HG02610 (cell line): Measurements from ENCODE around the gene CDYL.
A peak's percentile ranks its signal among the peaks of the same experiment; 100 is the strongest.
"Not testable (repeated sequence)": the region's sequence is repeated elsewhere in the genome, so short reads cannot be mapped to it uniquely, and the experiment has no call there.

Source experiments
- ATAC-seq: cut with Tn5 transposase; IDR thresholded peaks from one replicate; pipeline ENCODE4 v1.9.1; 2021; ENCODE audit warnings: mild to moderate bottlenecking, moderate library complexity; ENCODE audit not compliant: unreplicated experiment

CDYL gene

GRCh38 chr6:4979426-4979825, 203.2 kb downstream of the CDYL start:
- ATAC-seq, result no peak

DNA sequence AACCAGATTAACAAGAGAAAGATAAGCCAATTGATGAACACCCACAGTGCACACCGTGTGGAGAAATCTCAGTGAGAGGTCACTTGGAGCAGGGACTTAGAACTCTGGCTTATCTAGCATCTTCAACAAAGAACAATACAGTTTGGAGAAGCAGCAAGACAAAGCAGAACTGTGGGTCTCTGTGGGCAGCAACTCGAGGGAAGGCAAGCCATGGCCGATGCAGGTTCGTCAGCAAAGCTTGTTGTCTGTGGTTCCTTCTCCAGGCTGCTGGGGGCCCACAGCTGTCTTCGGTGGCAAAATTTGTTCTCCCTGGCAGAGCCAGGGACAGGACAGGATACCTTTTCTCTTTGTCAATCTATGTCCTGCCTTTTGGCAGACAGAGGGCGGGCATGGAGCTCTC, 205.6 kb downstream of the CDYL start:
- no peak for ATAC-seq

DNA sequence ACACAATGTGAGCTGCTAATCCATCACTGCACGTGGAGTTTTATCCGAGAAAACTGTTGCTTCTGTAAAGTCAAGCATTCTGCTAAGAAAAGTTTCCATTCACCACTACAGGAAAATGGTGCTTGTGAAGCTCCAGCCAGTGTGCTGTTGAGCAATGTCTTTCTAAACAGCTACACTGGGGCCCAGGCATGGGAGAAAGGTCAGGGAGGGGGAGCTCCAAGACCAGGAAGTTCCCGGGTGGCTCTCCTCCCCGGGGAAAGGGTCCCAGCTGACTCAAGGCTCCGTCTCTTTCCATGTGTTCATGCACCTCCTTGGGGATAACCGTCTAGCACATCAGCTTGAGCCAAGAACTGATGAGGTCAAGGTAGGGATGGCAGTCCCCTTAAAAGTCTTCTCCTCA, 207.1 kb downstream of the CDYL start:
- no peak for ATAC-seq

GRCh38 chr6:4986999-4987398, 210.8 kb downstream of the CDYL start:
- no peak for ATAC-seq

GRCh38 chr6:4987432-4987831, 211.2 kb downstream of the CDYL start:
- ATAC-seq, result no peak

DNA sequence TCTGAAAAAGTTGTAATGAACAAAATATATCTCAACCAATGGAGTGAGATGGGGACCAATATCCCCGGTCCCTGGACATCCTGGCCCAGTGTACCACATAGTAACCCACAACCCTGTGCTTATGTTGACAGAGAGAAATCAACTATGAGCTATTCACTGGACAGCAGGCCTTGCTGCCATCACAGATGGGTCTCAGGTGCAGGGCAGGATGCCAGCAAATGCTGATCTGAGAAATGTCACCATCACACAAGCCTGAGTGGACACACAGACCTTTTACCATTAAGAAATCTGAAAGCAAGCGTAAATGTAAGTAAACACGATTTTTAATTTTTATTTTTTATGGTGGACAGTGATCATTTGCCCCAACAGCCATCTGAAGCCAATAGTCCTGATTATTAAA, 218.5 kb downstream of the CDYL start:
- no peak for ATAC-seq

GRCh38 chr6:4997862-4998261, 221.7 kb downstream of the CDYL start:
- no peak for ATAC-seq

DNA sequence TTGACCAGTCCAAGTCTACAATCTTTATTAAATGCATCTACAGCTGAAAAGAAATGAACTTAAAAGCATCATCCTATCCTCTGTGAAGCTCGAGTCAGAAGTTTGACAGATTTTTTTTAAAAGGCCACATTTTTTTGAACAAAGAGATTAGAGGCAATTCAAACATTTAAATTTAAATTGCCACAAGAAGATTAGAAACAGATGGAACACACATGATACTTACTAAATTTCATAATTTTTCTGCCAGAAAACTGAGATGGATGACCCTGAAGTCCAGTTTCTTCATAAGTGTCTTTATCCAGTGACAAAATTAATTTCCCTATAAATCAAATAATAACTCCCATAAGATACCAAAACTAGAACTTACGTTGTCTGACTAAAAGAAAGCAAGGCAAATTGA, 223.4 kb downstream of the CDYL start:
- no peak for ATAC-seq

GRCh38 chr6:5003604-5004372, 227.6 kb downstream of the CDYL start, which contains the start of gene RPP40:
RPP40 (minus strand) TSS chr6:5004037; CDS start chr6:5004002, 35 bp downstream.
- peak; percentile 95 for ATAC-seq

- no peak for ATAC-seq
Measured at GRCh38 chr6:5004373-5005037, 228.3 kb downstream of the CDYL start.

DNA sequence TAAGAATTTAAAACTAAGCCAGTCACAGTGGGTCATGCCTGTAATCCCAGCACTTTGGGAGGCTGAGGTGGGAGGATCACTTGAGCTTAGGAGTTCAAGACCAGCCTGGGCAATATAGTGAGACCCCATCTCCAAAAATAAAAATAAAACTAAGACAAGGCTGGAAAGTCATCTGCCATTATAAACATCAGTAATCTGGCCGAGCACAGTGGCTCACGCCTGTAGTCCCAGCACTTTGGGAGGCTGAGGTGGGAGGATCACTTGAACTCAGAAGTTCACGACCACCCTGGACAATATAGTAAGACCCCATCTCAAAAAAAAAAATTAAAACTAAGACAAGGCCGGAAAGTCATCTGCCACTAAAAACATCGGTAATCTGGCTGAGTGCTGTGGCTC, 228.8 kb downstream of the CDYL start:
- ATAC-seq, result not testable (repeated sequence)
